HepG2 (cell line): ENCODE measurements around the gene COBLL1. TPM values are rescaled to one million over a fixed set of nuclear protein-coding genes. Genes with fewer than 3 reads are reported as not detected.

ENCODE experiments used
- BCL3 ChIP-seq: sonication (generic); formaldehyde crosslinking; IDR thresholded peaks from 2 replicates; pipeline ENCODE4 v1.5.1; 2020; ENCODE audit warnings: mild to moderate bottlenecking, missing genetic modification reagents, moderate library complexity
- CREM ChIP-seq, 2 experiments: sonication (generic) in 1 of 2; formaldehyde crosslinking in 1 of 2; IDR thresholded peaks; 2 replicates each; pipeline versions ENCODE4 v1.4.0 to v1.6.1; 2016 to 2020; ENCODE audit warnings: antibody characterized with exemption in 1 of 2, mild to moderate bottlenecking in 1 of 2, missing genetic modification reagents in 1 of 2
- FOXA3 ChIP-seq: IDR thresholded peaks from 2 replicates; pipeline ENCODE4 v1.6.1; 2016; ENCODE audit warnings: missing genetic modification reagents, missing compliant biosample characterization
- FOXO4 ChIP-seq: sonication (generic); formaldehyde crosslinking; conservative IDR thresholded peaks from 2 replicates; pipeline ENCODE4 v1.8.1; 2023; ENCODE audit warnings: missing genetic modification reagents
- HHEX ChIP-seq: IDR thresholded peaks from 2 replicates; pipeline ENCODE4 v1.6.1; 2016; ENCODE audit warnings: control low read depth
- MIXL1 ChIP-seq: IDR thresholded peaks from 2 replicates; pipeline ENCODE4 v1.6.1; 2016
- PPARG ChIP-seq: conservative IDR thresholded peaks from 2 replicates; pipeline ENCODE4 v1.6.1; 2016; ENCODE audit warnings: missing biosample characterization, missing genetic modification reagents
- ZBTB34 ChIP-seq: sonication (generic); formaldehyde crosslinking; IDR thresholded peaks from 2 replicates; pipeline ENCODE4 v1.8.0; 2022; ENCODE audit warnings: mild to moderate bottlenecking, missing genetic modification reagents
- ZNF24 ChIP-seq: fragments of 450-650 bp; IDR thresholded peaks from 2 replicates; pipeline ENCODE4 v1.6.1; 2017; ENCODE audit warnings: antibody characterized with exemption, mild to moderate bottlenecking
- ZNF275 ChIP-seq: sonication (generic); formaldehyde crosslinking; IDR thresholded peaks from 2 replicates; pipeline ENCODE4 v1.8.0; 2022; ENCODE audit warnings: missing genetic modification reagents, mild to moderate bottlenecking, inconsistent platforms, borderline replicate concordance
- ZSCAN12 ChIP-seq: sonication (generic); formaldehyde crosslinking; IDR thresholded peaks from 2 replicates; pipeline ENCODE4 v1.9.0; 2021; ENCODE audit warnings: mild to moderate bottlenecking, missing genetic modification reagents
- ZSCAN5A ChIP-seq: sonication (generic); formaldehyde crosslinking; IDR thresholded peaks from 2 replicates; pipeline ENCODE4 v1.8.0; 2022; ENCODE audit warnings: mild to moderate bottlenecking, missing genetic modification reagents, borderline replicate concordance
- polyA plus RNA-seq, 8 experiments: library from polyadenylated mRNA; depleted of rRNA in 3 of 8; stranded (reverse) in 7 of 8; unstranded in 1 of 8; fragments of >200 nt; fragmentation: Illumina TruSeq in 4 of 8; extraction: Trizol in 4 of 8; gene quantifications; 2 replicates each; pipeline versions ENCODE4 v1.2.1 to v1.2.3, GENCODE V29; 2011 to 2016; ENCODE audit warnings: low read depth in 4 of 8, missing spikeins in 1 of 8, mixed read lengths in 1 of 8; ENCODE audit not compliant: insufficient read depth in 1 of 8
- total RNA-seq, 5 experiments: library from RNA; depleted of rRNA; stranded (reverse); fragments of >200 nt; fragmentation: Illumina TruSeq; extraction: Trizol; gene quantifications; 2 replicates each; pipeline ENCODE4 v1.2.3, GENCODE V29; 2016; ENCODE audit warnings: low read depth in 1 of 5
- TF ChIP-seq, protein P1 (sequence below): sonication (generic); formaldehyde crosslinking; IDR thresholded peaks from 2 replicates; pipeline ENCODE4 v1.4.0; 2020; ENCODE audit warnings: missing genetic modification reagents, mild to moderate bottlenecking, borderline replicate concordance
- TF ChIP-seq, protein P2 (sequence below), 2 experiments: sonication (generic) in 1 of 2; formaldehyde crosslinking in 1 of 2; IDR thresholded peaks; 2 replicates each; pipeline versions ENCODE4 v1.6.1 to v1.9.0; 2014 to 2022; ENCODE audit warnings: antibody characterized with exemption in 1 of 2, borderline replicate concordance in 1 of 2, inconsistent platforms in 1 of 2, low read depth in 1 of 2, missing genetic modification reagents in 1 of 2

COBLL1 gene
- total and polyA plus RNA-seq, 2 of the 13 experiments (the other 11 are each of a cell fraction or from before 2014, with no cell fraction given) = 32.6 to 86.8 TPM

DNA sequence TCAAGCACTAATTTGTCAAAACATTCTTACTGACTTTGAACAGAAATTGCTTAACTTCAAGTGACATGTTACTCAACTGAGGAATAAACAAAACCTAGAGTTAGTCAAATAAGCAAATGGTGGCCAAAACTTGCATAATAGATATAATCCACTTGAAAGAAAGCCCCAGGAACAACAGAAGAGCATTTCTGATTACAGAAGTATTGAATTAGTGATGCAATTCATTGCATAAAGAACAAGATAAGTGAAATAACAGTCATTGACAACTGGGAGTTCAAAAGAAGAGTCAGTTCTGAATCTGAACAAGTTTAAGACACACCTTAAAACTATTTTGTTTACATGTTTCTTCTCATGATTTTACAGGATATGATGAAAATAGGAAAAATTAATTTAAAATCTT, 30.8 kb downstream of the COBLL1 start (continued):
- TF ChIP-seq ZSCAN12 (CRISPR knock-in tag) = no peak
- peak; percentile 97 for TF ChIP-seq FOXA3 (CRISPR knock-in tag)
- TF ChIP-seq CREM (IDR thresholded peaks at IDR 0.05) = peak; percentile 97
- TF ChIP-seq CREM (CRISPR knock-in tag; IDR thresholded peaks at IDR 0.05) = no peak
- TF ChIP-seq ZSCAN5A = peak; percentile 91; the same call in 1 of the 2 replicates
- peak; percentile 87 for TF ChIP-seq PPARG
- TF ChIP-seq, protein P1, sequence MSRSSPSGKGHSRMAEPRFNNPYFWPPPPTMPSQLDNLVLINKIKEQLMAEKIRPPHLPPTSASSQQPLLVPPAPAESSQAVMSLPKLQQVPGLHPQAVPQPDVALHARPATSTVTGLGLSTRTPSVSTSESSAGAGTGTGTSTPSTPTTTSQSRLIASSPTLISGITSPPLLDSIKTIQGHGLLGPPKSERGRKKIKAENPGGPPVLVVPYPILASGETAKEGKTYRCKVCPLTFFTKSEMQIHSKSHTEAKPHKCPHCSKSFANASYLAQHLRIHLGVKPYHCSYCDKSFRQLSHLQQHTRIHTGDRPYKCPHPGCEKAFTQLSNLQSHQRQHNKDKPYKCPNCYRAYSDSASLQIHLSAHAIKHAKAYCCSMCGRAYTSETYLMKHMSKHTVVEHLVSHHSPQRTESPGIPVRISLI (CRISPR knock-in tag) = peak; percentile 45; the same call in 1 of the 2 replicates
- peak; percentile 59 for TF ChIP-seq HHEX
- TF ChIP-seq BCL3 (CRISPR knock-in tag) = no peak
- peak; percentile 85 for TF ChIP-seq MIXL1 (CRISPR knock-in tag)
- no peak for TF ChIP-seq ZNF275
- TF ChIP-seq ZNF24 = peak; percentile 85
- peak; percentile 63; the same call in 1 of the 2 replicates for TF ChIP-seq ZBTB34
- TF ChIP-seq, protein P2, sequence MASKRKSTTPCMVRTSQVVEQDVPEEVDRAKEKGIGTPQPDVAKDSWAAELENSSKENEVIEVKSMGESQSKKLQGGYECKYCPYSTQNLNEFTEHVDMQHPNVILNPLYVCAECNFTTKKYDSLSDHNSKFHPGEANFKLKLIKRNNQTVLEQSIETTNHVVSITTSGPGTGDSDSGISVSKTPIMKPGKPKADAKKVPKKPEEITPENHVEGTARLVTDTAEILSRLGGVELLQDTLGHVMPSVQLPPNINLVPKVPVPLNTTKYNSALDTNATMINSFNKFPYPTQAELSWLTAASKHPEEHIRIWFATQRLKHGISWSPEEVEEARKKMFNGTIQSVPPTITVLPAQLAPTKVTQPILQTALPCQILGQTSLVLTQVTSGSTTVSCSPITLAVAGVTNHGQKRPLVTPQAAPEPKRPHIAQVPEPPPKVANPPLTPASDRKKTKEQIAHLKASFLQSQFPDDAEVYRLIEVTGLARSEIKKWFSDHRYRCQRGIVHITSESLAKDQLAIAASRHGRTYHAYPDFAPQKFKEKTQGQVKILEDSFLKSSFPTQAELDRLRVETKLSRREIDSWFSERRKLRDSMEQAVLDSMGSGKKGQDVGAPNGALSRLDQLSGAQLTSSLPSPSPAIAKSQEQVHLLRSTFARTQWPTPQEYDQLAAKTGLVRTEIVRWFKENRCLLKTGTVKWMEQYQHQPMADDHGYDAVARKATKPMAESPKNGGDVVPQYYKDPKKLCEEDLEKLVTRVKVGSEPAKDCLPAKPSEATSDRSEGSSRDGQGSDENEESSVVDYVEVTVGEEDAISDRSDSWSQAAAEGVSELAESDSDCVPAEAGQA (IDR thresholded peaks at IDR 0.05; ENCODE audit: low read depth) = no peak
- TF ChIP-seq, protein P2 (CRISPR knock-in tag; IDR thresholded peaks at IDR 0.05; ENCODE audit: borderline replicate concordance) = 0 out of 2 replicates have a peak, but pooled peaks have one; percentile 43
- no peak for TF ChIP-seq FOXO4
